Stomach (tissue), 9 donors: ENCODE measurements around the gene ALDH16A1. TPM values are rescaled to one million over a fixed set of nuclear protein-coding genes. Genes with fewer than 3 reads are reported as not detected.
A peak's percentile ranks its signal among the peaks of the same experiment; 100 is the strongest.

Source experiments
- DNase-seq, 2 donors: peaks; one replicate each; pipeline versions ENCODE4 v3.0.0 to v3.0.0-alpha.2; 2013 to 2019
- H3K27ac ChIP-seq, 5 donors: fragments of 200-600 bp in 4 of 5; sonication (generic) in 4 of 5; one replicate each; pipeline ENCODE4 v1.5.1; 2013 to 2019; ENCODE audit warnings: mild to moderate bottlenecking in 1 of 5, moderate library complexity in 1 of 5
- H3K27me3 ChIP-seq, 3 donors: fragments of 200-600 bp; sonication (generic); one replicate each; pipeline ENCODE4 v1.5.1; 2017 to 2019; ENCODE audit warnings: mixed run types in 1 of 3
- H3K36me3 ChIP-seq, 4 donors: fragments of 200-600 bp; sonication (generic); 1 replicate in 3 of 4; 2 replicates in 1 of 4; pipeline ENCODE4 v1.5.1; 2016 to 2019
- H3K4me1 ChIP-seq, 4 donors: fragments of 200-600 bp; sonication (generic); one replicate each; pipeline ENCODE4 v1.5.1; 2016 to 2019
- H3K4me3 ChIP-seq, 4 donors: fragments of 200-600 bp; sonication (generic) in 3 of 4; one replicate each; pipeline ENCODE4 v1.5.1; 2016 to 2019; ENCODE audit warnings: mild to moderate bottlenecking in 1 of 4
- H3K9me3 ChIP-seq, 4 donors: fragments of 200-600 bp; sonication (generic); one replicate each; pipeline ENCODE4 v1.5.1; 2016 to 2019
- EP300 ChIP-seq: sonication (generic); formaldehyde crosslinking; IDR thresholded peaks from one replicate; pipeline ENCODE4 v1.6.1; 2017; ENCODE audit warnings: antibody characterized with exemption
- POLR2A ChIP-seq, 4 donors: fragments of 450-650 bp; IDR thresholded peaks; one replicate each; pipeline ENCODE4 v1.6.1; 2016; ENCODE audit warnings: antibody characterized with exemption in 4 of 4, control low read depth in 2 of 4, mild to moderate bottlenecking in 1 of 4, moderate library complexity in 1 of 4
- POLR2AphosphoS5 ChIP-seq, 3 donors: sonication (generic); formaldehyde crosslinking; IDR thresholded peaks; one replicate each; pipeline ENCODE4 v1.6.1; 2016; ENCODE audit warnings: antibody characterized with exemption in 3 of 3
- whole genome bisulfite sequencing, 5 donors: extraction: QIAGEN DNeasy Blood & Tissue Kit in 3 of 5; methylation state at CpG; one replicate each; pipeline versions ENCODE4 v1.1.5 to v1.1.7; 2013 to 2018; 5-methylcytosine and 5-hydroxymethylcytosine counted together
- intact Hi-C: fragments of 100-400 bp; cut with DNase I; formaldehyde crosslinking; loops from one replicate; pipeline ENCODE4 v1.15.1; 2023; ENCODE audit warnings: low total_unique reads
- polyA plus RNA-seq, 3 donors: library from polyadenylated mRNA; stranded (reverse); fragments of 200-250 nt; gene quantifications; one replicate each; pipeline ENCODE4 v1.2.3, GENCODE V29; 2013
- total RNA-seq, 5 donors: library from RNA; depleted of rRNA; stranded (reverse); fragments of >200 nt; gene quantifications; one replicate each; pipeline versions ENCODE4 v1.1.0 to v1.2.3, GENCODE V29; 2014 to 2016
- TF ChIP-seq, protein P1 (sequence below), 7 experiments: fragments of 450-650 bp in 4 of 7; fragments of 200-600 bp in 3 of 7; sonication (generic) in 3 of 7; IDR thresholded peaks; one replicate each; pipeline ENCODE4 v1.5.1; 2016 to 2019; ENCODE audit warnings: antibody characterized with exemption in 7 of 7, control low read depth in 2 of 7, mild to moderate bottlenecking in 1 of 7
- donor health status: healthy with polysubstance abuse.
- donor health status: Bipolar disorder and iron deficiency.
- donor health status: healthy.

The ALDH16A1 gene
- total and polyA plus RNA-seq, 8 donors, result 27.9 to 198 (median 42.5) TPM

DNA sequence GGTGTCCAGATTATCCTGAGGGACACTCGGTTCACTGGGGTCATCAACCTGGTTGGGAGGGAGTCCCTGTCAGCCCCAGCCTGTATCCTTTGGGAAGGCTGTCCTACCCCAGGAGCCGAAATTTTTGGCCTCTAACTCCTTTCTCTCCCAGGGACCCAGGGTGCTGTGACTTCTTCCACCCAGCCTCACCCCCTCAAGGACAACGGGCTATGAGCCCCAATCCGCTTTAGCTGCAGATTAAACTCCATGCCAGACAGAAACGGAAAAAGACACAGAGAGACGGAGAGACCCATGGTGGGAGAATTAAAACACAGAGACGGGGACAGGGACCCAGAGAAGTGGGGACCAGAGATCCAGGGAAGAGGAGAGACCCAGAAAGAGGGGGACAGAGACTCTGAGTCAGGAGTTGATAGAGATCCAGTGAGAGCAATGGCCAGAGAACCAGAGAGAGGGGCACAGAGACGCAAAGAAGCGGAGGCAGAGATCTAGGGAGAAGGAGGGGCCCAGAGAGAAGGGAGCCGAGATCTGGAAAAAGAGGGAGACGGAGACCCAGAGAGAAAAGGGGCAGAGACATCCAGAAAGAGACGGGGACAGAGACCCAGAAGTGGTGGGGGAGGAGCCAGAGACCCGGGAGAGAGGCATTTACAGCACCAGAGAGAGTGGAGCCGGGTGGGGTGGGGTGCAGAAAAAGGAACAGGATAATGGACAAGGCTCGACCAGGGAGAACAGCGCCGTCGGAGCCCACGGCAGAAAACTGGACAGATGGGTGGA lies 12.4 kb upstream of the ALDH16A1 start:
- TF ChIP-seq EP300 (no peak), POLR2A (IDR thresholded peaks at IDR 0.05) (no peak)
- TF ChIP-seq, protein P1, sequence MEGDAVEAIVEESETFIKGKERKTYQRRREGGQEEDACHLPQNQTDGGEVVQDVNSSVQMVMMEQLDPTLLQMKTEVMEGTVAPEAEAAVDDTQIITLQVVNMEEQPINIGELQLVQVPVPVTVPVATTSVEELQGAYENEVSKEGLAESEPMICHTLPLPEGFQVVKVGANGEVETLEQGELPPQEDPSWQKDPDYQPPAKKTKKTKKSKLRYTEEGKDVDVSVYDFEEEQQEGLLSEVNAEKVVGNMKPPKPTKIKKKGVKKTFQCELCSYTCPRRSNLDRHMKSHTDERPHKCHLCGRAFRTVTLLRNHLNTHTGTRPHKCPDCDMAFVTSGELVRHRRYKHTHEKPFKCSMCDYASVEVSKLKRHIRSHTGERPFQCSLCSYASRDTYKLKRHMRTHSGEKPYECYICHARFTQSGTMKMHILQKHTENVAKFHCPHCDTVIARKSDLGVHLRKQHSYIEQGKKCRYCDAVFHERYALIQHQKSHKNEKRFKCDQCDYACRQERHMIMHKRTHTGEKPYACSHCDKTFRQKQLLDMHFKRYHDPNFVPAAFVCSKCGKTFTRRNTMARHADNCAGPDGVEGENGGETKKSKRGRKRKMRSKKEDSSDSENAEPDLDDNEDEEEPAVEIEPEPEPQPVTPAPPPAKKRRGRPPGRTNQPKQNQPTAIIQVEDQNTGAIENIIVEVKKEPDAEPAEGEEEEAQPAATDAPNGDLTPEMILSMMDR (IDR thresholded peaks at IDR 0.05), result no peak
- Histone ChIP-seq H3K4me3 (peak overlapping the region; percentile 20 to 36 (median 25)), H3K27me3 (peaks cover 5 to 75% (median 66%) of the 10 kb centered on the region in 3 donors), H3K27ac (no peak overlapping the region), H3K4me1 (peaks cover 0 to 41% (median 24%) of the 10 kb centered on the region in 4 donors), H3K9me3 (no peaks in the 10 kb centered on the region), H3K36me3 (no peaks in the 10 kb centered on the region)
- intact Hi-C loops, result loop anchor here (5.0 kb wide), 1 partner anchor 48 kb away; no protein-coding TSS in a partner anchor
- no peak for DNase-seq
- WGBS, 5 donors, result 25 to 30% (median 28%) methylated on average over 18 to 19 of the region's 19 CpGs

DNA sequence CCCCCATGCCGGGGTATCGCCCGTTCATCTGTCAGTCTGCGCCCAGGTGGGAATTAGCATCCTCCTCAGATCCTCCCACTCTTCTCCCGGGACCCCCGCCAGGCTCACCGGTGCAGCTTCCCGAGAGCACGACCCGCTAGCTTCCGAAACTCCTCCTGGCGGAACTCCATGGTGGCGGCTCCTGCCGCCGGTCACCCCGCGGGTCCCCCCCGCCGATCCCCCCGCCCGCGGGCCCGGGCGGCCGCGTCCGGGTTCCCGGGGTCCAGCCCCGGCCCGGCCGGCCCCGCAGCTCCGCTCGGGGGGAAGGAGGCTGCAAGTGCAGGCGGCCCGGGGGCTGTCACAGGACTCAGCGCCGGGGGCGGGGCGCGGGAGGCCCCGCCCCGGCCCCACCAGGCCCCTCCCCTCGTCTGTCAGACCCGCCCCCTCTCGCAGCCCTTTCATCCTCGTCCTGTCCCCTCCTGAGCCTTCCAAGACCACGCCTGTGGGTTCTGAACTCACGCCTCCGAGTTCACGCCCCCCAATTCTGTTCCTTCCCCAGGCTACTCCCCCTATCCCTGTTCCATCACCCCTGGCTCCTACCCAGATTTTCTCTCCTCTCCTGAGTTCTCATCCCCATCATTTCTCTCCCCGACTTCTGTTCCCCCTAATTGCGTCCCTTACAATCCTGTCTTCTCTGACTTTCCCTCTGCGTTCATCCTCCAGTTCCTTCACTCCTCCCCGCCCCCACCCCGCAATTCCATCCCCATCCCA lies 11.6 kb upstream of the ALDH16A1 start, which contains the start of gene SLC17A7:
TSS of gene SLC17A7 (minus strand) at position 318 of the 750 bp plus-strand sequence. CDS start at position 170, 148 bp downstream.
- Histone ChIP-seq H3K4me3 (peak within 1 kb of the TSS; percentile 54 to 89 (median 66)), H3K36me3 (peaks cover 2 to 6% (median 4%) of the 10 kb centered on the region in 4 donors), H3K27me3 (peaks cover 5 to 68% (median 58%) of the 10 kb centered on the region in 3 donors), H3K27ac (peak within 1 kb of the TSS in 3 of 5 donors; percentile 35 to 89 (median 85)), H3K9me3 (no peaks in the 10 kb centered on the region), H3K4me1 (peaks cover 0 to 39% (median 23%) of the 10 kb centered on the region in 4 donors)
- no peak for TF ChIP-seq POLR2AphosphoS5 (IDR thresholded peaks at IDR 0.05)
- TF ChIP-seq EP300, result no peak
- TF ChIP-seq, protein P1 (IDR thresholded peaks at IDR 0.05), result no peak
- TF ChIP-seq POLR2A (IDR thresholded peaks at IDR 0.05), result no peak
- 3 to 9% (median 6%) methylated on average over 27 to 53 of the region's 56 CpGs for WGBS, 5 donors
- intact Hi-C loops, result loop anchor here (5.0 kb wide), 1 partner anchor 49 kb away; no protein-coding TSS in a partner anchor
- peak in 1 of 2 donors; percentile 53 for DNase-seq

DNA sequence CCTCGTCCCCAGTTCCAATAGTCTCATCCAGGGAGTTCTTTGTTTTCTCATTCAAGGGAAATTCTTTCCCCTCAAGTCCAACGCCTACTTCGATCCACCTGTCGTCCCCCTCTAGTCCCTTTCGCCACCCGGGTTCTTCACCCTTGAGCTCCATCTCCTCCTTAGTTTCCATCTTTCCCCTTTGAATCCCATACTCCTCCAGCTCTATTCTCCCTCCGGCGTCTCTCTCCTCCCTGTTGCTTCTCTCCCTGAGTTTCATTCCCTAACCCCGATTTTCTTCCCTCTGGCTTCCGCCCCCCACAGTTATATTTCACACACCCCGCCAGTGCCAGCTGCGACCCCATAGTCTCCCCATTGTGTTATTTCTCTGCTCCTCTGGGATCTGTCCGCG lies 11.1 kb upstream of the ALDH16A1 start:
- H3K27me3 ChIP-seq, result peaks cover 5 to 62% (median 53%) of the 10 kb centered on the region in 3 donors
- DNase-seq, result no peak
- H3K4me3 ChIP-seq, result peak overlapping the region in 3 of 4 donors; percentile 54 to 89 (median 62)
- 17 to 27% (median 22%) methylated on average over 14 of the region's 14 CpGs for WGBS, 5 donors
- H3K27ac ChIP-seq, result peak overlapping the region in 2 of 5 donors; percentile 85 to 89
- H3K4me1 ChIP-seq, result peaks cover 0 to 35% (median 21%) of the 10 kb centered on the region in 4 donors
- H3K36me3 ChIP-seq, result peaks cover 6 to 12% (median 9%) of the 10 kb centered on the region in 4 donors
- TF ChIP-seq POLR2A (IDR thresholded peaks at IDR 0.05) (no peak), EP300 (no peak), POLR2AphosphoS5 (IDR thresholded peaks at IDR 0.05) (no peak)
- TF ChIP-seq, protein P1 (IDR thresholded peaks at IDR 0.05), result no peak
- intact Hi-C loops, result loop anchor here (5.0 kb wide), 1 partner anchor 50 kb away; no protein-coding TSS in a partner anchor
- no peaks in the 10 kb centered on the region for H3K9me3 ChIP-seq

DNA sequence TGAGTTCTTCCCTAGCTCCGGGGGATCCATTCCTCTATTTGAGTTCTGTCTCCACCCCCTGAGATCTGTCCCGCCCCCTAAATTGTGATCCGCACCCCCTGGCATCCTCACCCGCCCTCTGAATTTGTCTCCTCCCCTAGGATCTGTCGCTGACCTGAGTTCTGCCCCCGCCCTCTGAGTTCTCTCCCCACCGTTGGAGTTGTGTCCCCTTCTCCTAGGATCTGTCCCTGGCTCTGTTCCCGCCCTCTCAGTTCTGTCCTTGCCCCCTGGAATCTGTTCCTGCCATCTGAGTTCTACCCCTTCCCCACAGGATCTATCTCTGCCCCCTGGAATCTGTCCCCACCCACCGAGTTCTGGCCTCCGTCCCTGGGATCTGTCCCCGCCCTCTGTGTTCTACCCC lies 10.7 kb upstream of the ALDH16A1 start:
- H3K4me3 ChIP-seq, result peak overlapping the region; percentile 54 to 89 (median 66)
- 4 to 8% (median 7%) methylated on average over 11 of the region's 11 CpGs for WGBS, 5 donors
- no peak for TF ChIP-seq EP300
- TF ChIP-seq POLR2A (IDR thresholded peaks at IDR 0.05), result no peak
- TF ChIP-seq, protein P1 (IDR thresholded peaks at IDR 0.05), result no peak
- no peak for TF ChIP-seq POLR2AphosphoS5 (IDR thresholded peaks at IDR 0.05)
- H3K36me3 ChIP-seq, result peaks cover 6 to 16% (median 13%) of the 10 kb centered on the region in 4 donors
- H3K9me3 ChIP-seq, result no peaks in the 10 kb centered on the region
- no peak for DNase-seq
- H3K4me1 ChIP-seq, result peaks cover 0 to 35% (median 22%) of the 10 kb centered on the region in 4 donors
- H3K27me3 ChIP-seq, result peaks cover 5 to 58% (median 49%) of the 10 kb centered on the region in 3 donors
- intact Hi-C loops, result loop anchor here (5.0 kb wide), 1 partner anchor 50 kb away; no protein-coding TSS in a partner anchor
- H3K27ac ChIP-seq, result peak overlapping the region in 4 of 5 donors; percentile 35 to 89 (median 82)
